ENCODE measurements around the gene LRRC43.
A peak's percentile ranks its signal among the peaks of the same experiment; 100 is the strongest.
"Not testable (repeated sequence)": the region's sequence is repeated elsewhere in the genome, so short reads cannot be mapped to it uniquely, and the experiment has no call there.

Gene LRRC43

GRCh38 chr12:122195405-122195804, 12.5 kb downstream of the LRRC43 start:
- DNase-seq = no peak

GRCh38 chr12:122197612-122197966, 14.7 kb downstream of the LRRC43 start:
- DNase-seq = no peak

- no peak for DNase-seq
These were observed 16.8 kb downstream of the LRRC43 start for GRCh38 chr12:122199484-122200355.

GRCh38 chr12:122200541-122201175, 17.7 kb downstream of the LRRC43 start:
- no peak for DNase-seq

- no peak for DNase-seq
These were observed 18.5 kb downstream of the LRRC43 start for GRCh38 chr12:122201381-122201780.

- DNase-seq = no peak
These were observed 19.1 kb downstream of the LRRC43 start for GRCh38 chr12:122202017-122202416.

GRCh38 chr12:122202811-122203210, 19.9 kb downstream of the LRRC43 start:
- DNase-seq = not testable (repeated sequence)

- DNase-seq = peak; percentile 10
These were observed 20.6 kb downstream of the LRRC43 start, which contains the start of gene B3GNT4 for GRCh38 chr12:122203301-122204166. Gene B3GNT4, plus strand, starts transcription at chr12:122203709. Its CDS starts 910 bp downstream, at chr12:122204619.

GRCh38 chr12:122204167-122205052, 21.5 kb downstream of the LRRC43 start:
- no peak for DNase-seq

- DNase-seq = no peak
These were observed 22.4 kb downstream of the LRRC43 start for GRCh38 chr12:122205053-122205925.

- DNase-seq = no peak
These were observed 23.4 kb downstream of the LRRC43 start for GRCh38 chr12:122206111-122206881.

GRCh38 chr12:122206976-122207375, 24.1 kb downstream of the LRRC43 start:
- DNase-seq = no peak

GRCh38 chr12:122207391-122207790, 24.5 kb downstream of the LRRC43 start:
- no peak for DNase-seq

GRCh38 chr12:122208073-122208820, 25.3 kb downstream of the LRRC43 start:
- DNase-seq = no peak

GRCh38 chr12:122215771-122216170, 32.8 kb downstream of the LRRC43 start:
- no peak for DNase-seq

- DNase-seq = no peak
These were observed 33.5 kb downstream of the LRRC43 start for GRCh38 chr12:122216445-122216844.

GRCh38 chr12:122225683-122226365, 42.9 kb downstream of the LRRC43 start, which contains the start of gene DIABLO:
Gene DIABLO, minus strand, starts transcription at chr12:122226052. Its CDS starts 38 bp downstream, at chr12:122226014.
- peak; percentile 98 for DNase-seq

GRCh38 chr12:122226366-122227125, 43.6 kb downstream of the LRRC43 start:
- no peak for DNase-seq

Measured in NCI-H1092 (cell line).